Measurements from ENCODE around the gene ARHGEF26. TPM values are rescaled to one million over a fixed set of nuclear protein-coding genes. Genes with fewer than 3 reads are reported as not detected.

Gene ARHGEF26
- total RNA-seq, 4 donors from 2014 or later = 6.8 to 21.9 (median 10.3) TPM

DNA sequence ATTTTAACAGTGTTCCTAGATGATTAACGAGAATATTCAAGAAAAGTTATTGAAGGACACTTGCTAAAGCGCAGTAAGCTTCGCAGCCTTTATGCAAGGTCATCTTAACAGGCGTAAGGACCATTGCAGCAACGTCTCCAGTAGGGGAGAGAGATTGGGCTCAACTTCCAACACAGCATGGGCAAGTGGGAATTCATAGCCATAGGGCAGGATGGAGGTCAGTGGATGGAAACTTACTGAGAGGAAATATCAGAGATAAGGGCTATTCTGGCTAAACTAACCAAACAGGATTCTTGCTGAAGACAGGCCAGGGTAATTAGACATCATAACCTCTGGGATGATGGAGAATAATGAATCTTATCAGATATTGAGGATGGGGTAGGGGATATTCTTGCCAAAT, 120.3 kb downstream of the ARHGEF26 start:
- H3K36me3 ChIP-seq = peaks cover 0 to 22% (median 0%) of the 10 kb centered on the region in 3 donors
- no peak for TF ChIP-seq POLR2A (IDR thresholded peaks at IDR 0.05)
- TF ChIP-seq, protein P1, sequence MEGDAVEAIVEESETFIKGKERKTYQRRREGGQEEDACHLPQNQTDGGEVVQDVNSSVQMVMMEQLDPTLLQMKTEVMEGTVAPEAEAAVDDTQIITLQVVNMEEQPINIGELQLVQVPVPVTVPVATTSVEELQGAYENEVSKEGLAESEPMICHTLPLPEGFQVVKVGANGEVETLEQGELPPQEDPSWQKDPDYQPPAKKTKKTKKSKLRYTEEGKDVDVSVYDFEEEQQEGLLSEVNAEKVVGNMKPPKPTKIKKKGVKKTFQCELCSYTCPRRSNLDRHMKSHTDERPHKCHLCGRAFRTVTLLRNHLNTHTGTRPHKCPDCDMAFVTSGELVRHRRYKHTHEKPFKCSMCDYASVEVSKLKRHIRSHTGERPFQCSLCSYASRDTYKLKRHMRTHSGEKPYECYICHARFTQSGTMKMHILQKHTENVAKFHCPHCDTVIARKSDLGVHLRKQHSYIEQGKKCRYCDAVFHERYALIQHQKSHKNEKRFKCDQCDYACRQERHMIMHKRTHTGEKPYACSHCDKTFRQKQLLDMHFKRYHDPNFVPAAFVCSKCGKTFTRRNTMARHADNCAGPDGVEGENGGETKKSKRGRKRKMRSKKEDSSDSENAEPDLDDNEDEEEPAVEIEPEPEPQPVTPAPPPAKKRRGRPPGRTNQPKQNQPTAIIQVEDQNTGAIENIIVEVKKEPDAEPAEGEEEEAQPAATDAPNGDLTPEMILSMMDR (IDR thresholded peaks at IDR 0.05) = no peak
- no peak overlapping the region for H3K4me3 ChIP-seq
- no peak overlapping the region for H3K27ac ChIP-seq
- no peaks in the 10 kb centered on the region for H3K9me3 ChIP-seq
- no peaks in the 10 kb centered on the region for H3K27me3 ChIP-seq
- 87 to 90% methylated on average over 5 of the region's 5 CpGs for WGBS, 2 donors
- DNase-seq = no peak
- H3K4me1 ChIP-seq = peaks cover 0 to 21% (median 4%) of the 10 kb centered on the region in 3 donors
- intact Hi-C loops (cut with DNase I) = no loop called here

GRCh38 chr3:154242766-154243165, 121.6 kb downstream of the ARHGEF26 start:
- WGBS, 2 donors = 82 to 87% methylated on average over 3 to 4 of the region's 4 CpGs
- no peak for DNase-seq
- intact Hi-C loops (cut with DNase I) = no loop called here

GRCh38 chr3:154243353-154243752, 122.2 kb downstream of the ARHGEF26 start:
- H3K27me3 ChIP-seq = no peaks in the 10 kb centered on the region
- no peak for DNase-seq
- no peak overlapping the region for H3K4me3 ChIP-seq
- H3K36me3 ChIP-seq = peaks cover 0 to 22% (median 0%) of the 10 kb centered on the region in 3 donors
- no peaks in the 10 kb centered on the region for H3K9me3 ChIP-seq
- TF ChIP-seq, protein P1 (IDR thresholded peaks at IDR 0.05) = no peak
- no peak for TF ChIP-seq POLR2A (IDR thresholded peaks at IDR 0.05)
- intact Hi-C loops (cut with DNase I) = no loop called here
- H3K27ac ChIP-seq = peak overlapping the region; percentile 20 to 68 (median 44)
- peaks cover 0 to 21% (median 4%) of the 10 kb centered on the region in 3 donors for H3K4me1 ChIP-seq
- WGBS, 2 donors = 12 to 14% methylated on average over 2 of the region's 2 CpGs

More at GRCh38 chr3:154242766-154243165, 121.6 kb downstream of the ARHGEF26 start:
- TF ChIP-seq, protein P1 (IDR thresholded peaks at IDR 0.05) = no peak
- TF ChIP-seq POLR2A (IDR thresholded peaks at IDR 0.05) = no peak
- H3K27ac ChIP-seq = peak overlapping the region; percentile 20 to 68 (median 44)
- H3K4me3 ChIP-seq = no peak overlapping the region
- no peaks in the 10 kb centered on the region for H3K27me3 ChIP-seq
- H3K36me3 ChIP-seq = peaks cover 0 to 22% (median 0%) of the 10 kb centered on the region in 3 donors
- H3K4me1 ChIP-seq = peaks cover 0 to 21% (median 4%) of the 10 kb centered on the region in 3 donors
- H3K9me3 ChIP-seq = no peaks in the 10 kb centered on the region

DNA sequence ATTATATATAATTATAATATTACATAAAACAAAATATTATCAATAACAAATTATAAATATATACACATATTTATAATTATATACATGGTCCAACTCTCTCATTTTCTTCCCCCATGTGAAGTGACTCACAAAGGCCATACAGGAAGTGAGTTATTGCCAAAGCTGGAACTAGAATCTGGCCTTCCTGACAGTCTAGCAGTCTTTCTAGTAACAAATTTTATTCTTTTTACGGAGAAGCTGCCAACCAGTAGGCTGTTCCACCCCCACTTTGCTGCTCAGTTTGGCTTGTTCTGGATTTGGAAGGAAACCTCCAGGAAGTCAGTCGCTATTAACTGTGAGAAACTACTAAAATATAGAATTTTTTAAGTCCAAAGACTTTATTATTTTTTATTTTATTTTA, 123.5 kb downstream of the ARHGEF26 start:
- WGBS, 2 donors = 64 to 67% methylated on average over 2 of the region's 2 CpGs
- H3K4me3 ChIP-seq = no peak overlapping the region
- intact Hi-C loops (cut with DNase I) = no loop called here
- no peak for DNase-seq
- no peak overlapping the region for H3K27ac ChIP-seq
- H3K27me3 ChIP-seq = no peaks in the 10 kb centered on the region
- H3K36me3 ChIP-seq = peaks cover 0 to 27% (median 0%) of the 10 kb centered on the region in 3 donors
- peaks cover 0 to 21% (median 4%) of the 10 kb centered on the region in 3 donors for H3K4me1 ChIP-seq
- TF ChIP-seq, protein P1 (IDR thresholded peaks at IDR 0.05) = no peak
- no peak for TF ChIP-seq POLR2A (IDR thresholded peaks at IDR 0.05)
- no peaks in the 10 kb centered on the region for H3K9me3 ChIP-seq

- DNase-seq = no peak
- WGBS, 2 donors = 72 to 91% methylated on average over 2 of the region's 2 CpGs
- intact Hi-C loops (cut with DNase I) = no loop called here
- peaks cover 0 to 25% (median under 1%) of the 10 kb centered on the region in 3 donors for H3K4me1 ChIP-seq
- H3K27me3 ChIP-seq = no peaks in the 10 kb centered on the region
- TF ChIP-seq, protein P1 (IDR thresholded peaks at IDR 0.05) = no peak
- TF ChIP-seq POLR2A (IDR thresholded peaks at IDR 0.05) = no peak
- no peak overlapping the region for H3K4me3 ChIP-seq
- H3K9me3 ChIP-seq = no peaks in the 10 kb centered on the region
- H3K36me3 ChIP-seq = peaks cover 0 to 14% (median 0%) of the 10 kb centered on the region in 3 donors
- H3K27ac ChIP-seq = no peak overlapping the region
Observed at GRCh38 chr3:154247806-154248415, 126.7 kb downstream of the ARHGEF26 start.
